ENCODE results near the gene GRIP2. TPM values are rescaled to one million over a fixed set of nuclear protein-coding genes. Genes with fewer than 3 reads are reported as not detected.

Gene GRIP2
- total RNA-seq, 1 experiment from 2014 or later, result 4.0 TPM

GRCh38 chr3:14528081-14528480 is 12.1 kb downstream of the GRIP2 start:
- no peak for DNase-seq (ENCODE audit: low read depth in 1 of 2, low spot score in 2 of 2)
- no peaks in the 10 kb centered on the region for H3K27me3 ChIP-seq (replicated peaks)
- H3K27ac ChIP-seq, result no peak overlapping the region

GRCh38 chr3:14525685-14526631 is 14.2 kb downstream of the GRIP2 start:
- H3K4me1 ChIP-seq (replicated peaks), result no peaks in the 10 kb centered on the region
- H3K27ac ChIP-seq, result no peak overlapping the region
- H3K4me3 ChIP-seq, result no peak overlapping the region
- no peaks in the 10 kb centered on the region for H3K36me3 ChIP-seq
- no peak for DNase-seq (ENCODE audit: low read depth in 1 of 2, low spot score in 2 of 2)
- H3K27me3 ChIP-seq (replicated peaks), result no peaks in the 10 kb centered on the region
- H3K9me3 ChIP-seq (replicated peaks), result no peaks in the 10 kb centered on the region

More at GRCh38 chr3:14528081-14528480, 12.1 kb downstream of the GRIP2 start:
- no peaks in the 10 kb centered on the region for H3K9me3 ChIP-seq (replicated peaks)
- H3K4me1 ChIP-seq (replicated peaks), result no peaks in the 10 kb centered on the region
- no peaks in the 10 kb centered on the region for H3K36me3 ChIP-seq
- H3K4me3 ChIP-seq, result no peak overlapping the region

- no peaks in the 10 kb centered on the region for H3K4me1 ChIP-seq (replicated peaks)
- no peak overlapping the region for H3K27ac ChIP-seq
- no peak for DNase-seq (ENCODE audit: low read depth in 1 of 2, low spot score in 2 of 2)
- no peaks in the 10 kb centered on the region for H3K9me3 ChIP-seq (replicated peaks)
- no peaks in the 10 kb centered on the region for H3K36me3 ChIP-seq
- H3K27me3 ChIP-seq (replicated peaks), result no peaks in the 10 kb centered on the region
- H3K4me3 ChIP-seq, result no peak overlapping the region
Observed at GRCh38 chr3:14524920-14525660, 15.1 kb downstream of the GRIP2 start.

GRCh38 chr3:14524311-14524711 is 15.8 kb downstream of the GRIP2 start:
- Histone ChIP-seq H3K9me3 (replicated peaks) (no peaks in the 10 kb centered on the region), H3K4me3 (no peak overlapping the region), H3K27ac (no peak overlapping the region), H3K36me3 (no peaks in the 10 kb centered on the region), H3K4me1 (replicated peaks) (no peaks in the 10 kb centered on the region), H3K27me3 (replicated peaks) (no peaks in the 10 kb centered on the region)
- DNase-seq (ENCODE audit: low read depth in 1 of 2, low spot score in 2 of 2), result no peak

GRCh38 chr3:14523792-14524191 is 16.4 kb downstream of the GRIP2 start:
- DNase-seq (ENCODE audit: low read depth in 1 of 2, low spot score in 2 of 2), result no peak
- Histone ChIP-seq H3K27me3 (replicated peaks) (no peaks in the 10 kb centered on the region), H3K9me3 (replicated peaks) (no peaks in the 10 kb centered on the region), H3K27ac (no peak overlapping the region), H3K36me3 (no peaks in the 10 kb centered on the region), H3K4me1 (replicated peaks) (no peaks in the 10 kb centered on the region), H3K4me3 (no peak overlapping the region)

- no peaks in the 10 kb centered on the region for H3K27me3 ChIP-seq (replicated peaks)
- DNase-seq (ENCODE audit: low read depth in 1 of 2, low spot score in 2 of 2), result no peak
- H3K9me3 ChIP-seq (replicated peaks), result no peaks in the 10 kb centered on the region
- no peak overlapping the region for H3K4me3 ChIP-seq
- H3K27ac ChIP-seq, result no peak overlapping the region
- no peaks in the 10 kb centered on the region for H3K36me3 ChIP-seq
- no peaks in the 10 kb centered on the region for H3K4me1 ChIP-seq (replicated peaks)
Observed at GRCh38 chr3:14522768-14523167, 17.4 kb downstream of the GRIP2 start.

- Histone ChIP-seq H3K4me3 (no peak overlapping the region), H3K36me3 (no peaks in the 10 kb centered on the region), H3K27ac (no peak overlapping the region), H3K27me3 (replicated peaks) (no peaks in the 10 kb centered on the region), H3K9me3 (replicated peaks) (no peaks in the 10 kb centered on the region), H3K4me1 (replicated peaks) (no peaks in the 10 kb centered on the region)
- no peak for DNase-seq (ENCODE audit: low read depth in 1 of 2, low spot score in 2 of 2)
Observed at GRCh38 chr3:14522129-14522691, 17.9 kb downstream of the GRIP2 start.

- Histone ChIP-seq H3K4me3 (no peak overlapping the region), H3K36me3 (no peaks in the 10 kb centered on the region), H3K9me3 (replicated peaks) (no peaks in the 10 kb centered on the region), H3K27ac (no peak overlapping the region), H3K27me3 (replicated peaks) (no peaks in the 10 kb centered on the region), H3K4me1 (replicated peaks) (no peaks in the 10 kb centered on the region)
- no peak for DNase-seq (ENCODE audit: low read depth in 1 of 2, low spot score in 2 of 2)
Observed at GRCh38 chr3:14521611-14522010, 18.5 kb downstream of the GRIP2 start.

GRCh38 chr3:14520967-14521366 is 19.2 kb downstream of the GRIP2 start:
- no peak overlapping the region for H3K4me3 ChIP-seq
- no peaks in the 10 kb centered on the region for H3K4me1 ChIP-seq (replicated peaks)
- H3K27ac ChIP-seq, result no peak overlapping the region
- DNase-seq (ENCODE audit: low read depth in 1 of 2, low spot score in 2 of 2), result no peak
- H3K27me3 ChIP-seq (replicated peaks), result no peaks in the 10 kb centered on the region
- no peaks in the 10 kb centered on the region for H3K9me3 ChIP-seq (replicated peaks)
- H3K36me3 ChIP-seq, result no peaks in the 10 kb centered on the region

- no peaks in the 10 kb centered on the region for H3K4me1 ChIP-seq (replicated peaks)
- H3K4me3 ChIP-seq, result no peak overlapping the region
- no peak overlapping the region for H3K27ac ChIP-seq
- DNase-seq (ENCODE audit: low read depth in 1 of 2, low spot score in 2 of 2), result no peak
- no peaks in the 10 kb centered on the region for H3K27me3 ChIP-seq (replicated peaks)
- no peaks in the 10 kb centered on the region for H3K36me3 ChIP-seq
- no peaks in the 10 kb centered on the region for H3K9me3 ChIP-seq (replicated peaks)
Observed at GRCh38 chr3:14520149-14520548, 20.0 kb downstream of the GRIP2 start.

GRCh38 chr3:14519406-14519805 is 20.7 kb downstream of the GRIP2 start:
- no peak for DNase-seq (ENCODE audit: low read depth in 1 of 2, low spot score in 2 of 2)
- H3K27me3 ChIP-seq (replicated peaks), result no peaks in the 10 kb centered on the region
- H3K36me3 ChIP-seq, result no peaks in the 10 kb centered on the region
- no peaks in the 10 kb centered on the region for H3K9me3 ChIP-seq (replicated peaks)
- H3K27ac ChIP-seq, result no peak overlapping the region
- no peaks in the 10 kb centered on the region for H3K4me1 ChIP-seq (replicated peaks)
- no peak overlapping the region for H3K4me3 ChIP-seq

GRCh38 chr3:14518893-14519292 is 21.2 kb downstream of the GRIP2 start:
- H3K27me3 ChIP-seq (replicated peaks), result no peaks in the 10 kb centered on the region
- no peak overlapping the region for H3K4me3 ChIP-seq
- no peaks in the 10 kb centered on the region for H3K4me1 ChIP-seq (replicated peaks)
- DNase-seq (ENCODE audit: low read depth in 1 of 2, low spot score in 2 of 2), result no peak
- no peaks in the 10 kb centered on the region for H3K9me3 ChIP-seq (replicated peaks)
- no peaks in the 10 kb centered on the region for H3K36me3 ChIP-seq
- H3K27ac ChIP-seq, result no peak overlapping the region

- no peaks in the 10 kb centered on the region for H3K36me3 ChIP-seq
Observed at GRCh38 chr3:14518432-14518802, 21.7 kb downstream of the GRIP2 start.

More at GRCh38 chr3:14518432-14518802, 21.7 kb downstream of the GRIP2 start:
- Histone ChIP-seq H3K27ac (no peak overlapping the region), H3K27me3 (replicated peaks) (no peaks in the 10 kb centered on the region), H3K4me3 (no peak overlapping the region), H3K9me3 (replicated peaks) (no peaks in the 10 kb centered on the region), H3K4me1 (replicated peaks) (no peaks in the 10 kb centered on the region)
- DNase-seq (ENCODE audit: low read depth in 1 of 2, low spot score in 2 of 2), result no peak
